HG03521 (cell line): Measurements from ENCODE around the gene TAS1R2.
"Not testable (repeated sequence)": the region's sequence is repeated elsewhere in the genome, so short reads cannot be mapped to it uniquely, and the experiment has no call there.

Experiments
- ATAC-seq: cut with Tn5 transposase; IDR thresholded peaks from one replicate; pipeline ENCODE4 v1.9.1; 2021; ENCODE audit warnings: mild to moderate bottlenecking, moderate library complexity; ENCODE audit not compliant: unreplicated experiment

TAS1R2 gene

GRCh38 chr1:18884419-18884717 lies 24.9 kb upstream of the TAS1R2 start:
- ATAC-seq = no peak

GRCh38 chr1:18883636-18884418 lies 24.4 kb upstream of the TAS1R2 start:
- ATAC-seq = no peak

DNA sequence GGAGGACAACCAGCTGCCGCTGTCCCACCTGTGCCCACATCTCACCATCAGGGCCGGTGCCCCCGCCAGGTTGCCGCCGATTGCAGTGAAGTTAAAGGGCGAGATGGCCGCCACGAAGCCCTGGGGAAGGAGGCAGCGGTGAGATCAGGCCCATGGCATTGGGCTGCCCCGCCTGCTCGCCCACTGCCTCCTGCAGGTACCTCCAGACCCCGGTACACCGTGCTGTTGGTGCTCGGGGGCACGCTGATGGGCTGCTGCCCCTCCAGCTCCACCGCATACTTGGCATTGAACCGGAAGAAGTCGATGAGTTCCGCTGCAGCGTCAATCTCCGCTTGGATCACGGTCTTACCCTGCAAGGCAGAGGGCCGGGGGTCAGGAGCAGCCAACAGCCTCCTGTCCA lies 23.6 kb upstream of the TAS1R2 start:
- ATAC-seq = no peak

DNA sequence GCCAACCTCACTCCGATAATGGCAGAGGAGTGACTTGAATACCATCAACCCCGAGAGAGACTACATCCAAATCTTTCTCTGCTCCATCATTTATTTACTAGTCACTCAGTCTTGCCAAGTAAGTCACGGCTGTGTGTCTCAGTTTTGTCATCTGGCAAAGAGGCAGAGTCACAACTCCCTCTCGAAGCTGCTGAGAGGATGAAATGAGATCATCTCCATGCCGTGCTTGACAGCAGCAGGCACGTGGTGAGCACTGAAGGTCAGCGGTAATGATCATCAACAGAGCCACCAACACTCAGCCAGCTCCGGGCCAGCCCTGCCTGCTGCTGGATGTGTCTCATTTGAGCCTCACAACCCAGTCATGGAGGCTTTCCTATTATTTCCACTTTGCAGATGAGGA lies 23.0 kb upstream of the TAS1R2 start:
- no peak for ATAC-seq

- ATAC-seq = no peak
Measured at GRCh38 chr1:18881642-18882431, 22.4 kb upstream of the TAS1R2 start.

GRCh38 chr1:18881164-18881563 lies 21.7 kb upstream of the TAS1R2 start:
- ATAC-seq = no peak

- no peak for ATAC-seq
Measured at GRCh38 chr1:18880585-18880984, 21.1 kb upstream of the TAS1R2 start.

DNA sequence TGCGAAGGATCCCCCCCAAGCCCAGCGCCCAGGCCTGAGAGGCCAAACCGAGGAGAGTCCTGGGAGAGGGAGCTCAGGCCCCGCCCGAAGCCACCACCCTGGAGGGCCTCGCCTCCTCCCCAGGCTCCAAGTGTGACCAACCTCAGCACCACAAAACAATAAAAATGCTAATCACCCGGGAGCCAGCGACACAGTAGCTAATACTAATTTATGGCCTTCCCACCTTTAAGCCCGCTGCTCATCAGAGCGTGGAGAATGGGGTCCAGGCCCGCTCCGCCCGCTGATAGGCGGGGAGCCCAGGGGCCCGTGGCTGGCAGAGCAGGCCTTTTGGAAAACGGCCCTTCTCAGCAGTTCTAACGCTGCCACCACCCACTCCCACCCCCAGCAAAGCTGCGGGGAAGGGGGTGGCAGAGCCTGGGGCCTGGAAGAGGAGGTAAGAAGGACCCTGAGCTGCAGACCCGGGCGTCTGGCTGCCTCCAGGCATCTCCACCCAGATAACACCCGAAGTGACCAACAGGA lies 20.4 kb upstream of the TAS1R2 start:
- ATAC-seq = no peak

DNA sequence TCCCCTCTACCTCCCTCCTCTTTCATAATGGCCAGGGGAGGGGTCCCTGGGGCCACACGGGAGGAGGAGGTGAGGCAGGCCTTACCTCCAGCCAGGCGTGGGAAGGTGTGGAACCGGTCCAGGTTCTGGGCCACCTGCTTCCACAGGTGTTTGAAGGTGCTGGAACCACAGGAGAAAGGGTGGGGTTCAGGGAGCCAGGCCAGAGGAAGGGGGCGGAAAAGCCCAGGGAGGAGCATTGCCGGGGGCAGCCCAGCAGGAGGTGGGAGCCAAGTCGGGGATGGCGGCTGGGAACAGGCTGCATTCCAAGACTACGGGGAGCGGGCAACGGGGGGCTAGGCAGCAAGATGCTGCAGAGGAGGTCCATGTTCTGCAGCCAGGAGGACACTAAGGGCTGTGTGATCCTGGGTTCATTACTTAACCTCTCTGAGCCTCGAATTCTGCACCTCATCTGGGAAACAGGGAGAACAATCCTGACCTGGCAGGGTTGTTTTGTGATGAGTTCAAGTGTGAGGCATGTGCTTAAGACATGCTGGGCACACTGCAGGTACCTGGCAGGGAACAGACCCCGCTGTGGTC lies 19.8 kb upstream of the TAS1R2 start:
- ATAC-seq = no peak

GRCh38 chr1:18878538-18879214 lies 19.2 kb upstream of the TAS1R2 start:
- ATAC-seq = no peak

DNA sequence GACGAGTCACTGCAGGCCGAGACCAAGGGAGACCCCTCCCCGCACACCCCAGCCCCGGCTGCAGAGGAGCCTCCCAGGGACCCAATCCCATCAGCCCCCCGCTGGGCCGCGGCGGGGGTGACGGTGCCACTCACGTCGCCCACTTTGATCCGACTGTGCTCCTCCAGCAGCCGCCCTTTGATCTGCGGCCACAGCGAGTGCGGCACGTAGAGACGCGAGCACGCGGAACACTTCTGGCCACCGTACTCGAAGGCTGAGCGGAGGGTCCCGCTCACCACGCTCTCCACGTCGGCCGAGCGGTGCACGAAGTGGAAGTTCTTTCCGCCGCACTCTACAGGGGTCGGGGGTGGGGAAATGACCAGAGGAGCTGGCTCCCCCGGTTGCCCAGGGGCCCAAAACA lies 17.8 kb upstream of the TAS1R2 start:
- ATAC-seq = no peak

GRCh38 chr1:18876210-18876609 lies 16.8 kb upstream of the TAS1R2 start:
- no peak for ATAC-seq

DNA sequence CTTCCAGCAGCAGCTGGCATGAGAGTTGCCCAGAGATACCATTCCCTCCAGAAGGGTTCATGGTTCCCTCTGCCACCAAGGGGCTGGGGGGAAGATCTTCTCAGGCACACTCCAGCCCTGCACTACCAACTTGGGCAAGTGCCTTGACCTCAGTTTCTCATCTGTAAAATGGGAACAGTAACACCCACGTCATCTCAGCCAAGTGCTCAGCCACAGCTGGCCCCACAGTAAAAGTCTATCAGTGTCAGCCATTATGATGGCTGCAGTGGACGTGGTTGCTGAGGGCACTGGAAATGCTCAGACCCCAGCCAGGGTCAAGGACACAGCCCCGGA lies 16.3 kb upstream of the TAS1R2 start:
- ATAC-seq = no peak

DNA sequence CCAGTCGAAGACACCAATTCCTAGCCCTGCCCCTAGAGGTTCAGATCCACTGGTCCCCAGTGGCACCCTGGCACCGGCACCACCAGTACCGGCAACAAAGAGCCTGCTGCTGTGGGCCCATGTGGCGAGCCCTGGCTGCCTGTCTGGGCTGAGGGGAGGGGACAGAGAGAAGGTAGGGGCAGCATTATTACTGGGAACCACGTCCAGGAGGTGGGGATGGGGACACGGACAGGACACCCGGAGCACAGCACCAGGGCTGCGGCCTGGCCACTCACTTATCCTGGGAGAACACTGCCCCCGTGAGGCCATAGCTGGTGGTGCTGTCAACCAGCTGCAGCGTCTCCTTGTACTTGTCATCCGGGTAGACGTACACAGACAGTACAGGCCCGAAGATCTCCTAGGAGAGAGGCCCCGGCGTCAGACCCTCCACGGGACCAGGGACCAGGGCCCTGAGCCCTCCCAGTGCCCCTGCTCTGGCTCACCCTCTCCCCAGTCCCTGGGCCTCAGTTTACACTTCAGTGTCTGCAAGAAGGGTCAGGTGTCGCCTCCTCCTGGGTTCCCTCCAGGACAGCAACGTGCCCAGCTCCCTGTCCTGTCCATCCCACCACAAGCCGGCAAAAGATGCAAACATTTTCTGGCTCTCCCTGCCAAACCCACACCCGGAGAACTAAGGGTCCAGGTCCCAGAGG lies 15.8 kb upstream of the TAS1R2 start:
- no peak for ATAC-seq

DNA sequence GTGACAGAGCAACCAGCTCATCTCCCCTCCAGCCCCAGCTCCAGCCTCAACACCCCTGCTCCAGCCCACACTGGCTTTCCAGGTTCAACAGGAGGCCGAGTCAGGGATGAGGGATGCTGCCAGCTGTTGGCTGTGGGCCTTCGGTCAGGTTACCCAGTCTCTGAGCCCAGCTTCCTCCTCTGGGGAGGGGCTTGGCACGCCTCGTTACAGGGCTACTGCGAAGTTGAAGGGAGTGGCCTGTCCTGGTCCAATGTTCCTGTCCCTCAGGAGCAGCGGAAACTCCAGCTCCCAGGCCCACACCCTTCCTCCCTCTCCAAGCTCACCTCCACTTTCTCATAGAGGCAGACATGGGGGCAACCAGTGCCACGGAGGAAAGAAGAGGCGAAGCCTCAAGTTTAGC lies 15.1 kb upstream of the TAS1R2 start:
- ATAC-seq = no peak

GRCh38 chr1:18874036-18874435 lies 14.6 kb upstream of the TAS1R2 start:
- no peak for ATAC-seq

DNA sequence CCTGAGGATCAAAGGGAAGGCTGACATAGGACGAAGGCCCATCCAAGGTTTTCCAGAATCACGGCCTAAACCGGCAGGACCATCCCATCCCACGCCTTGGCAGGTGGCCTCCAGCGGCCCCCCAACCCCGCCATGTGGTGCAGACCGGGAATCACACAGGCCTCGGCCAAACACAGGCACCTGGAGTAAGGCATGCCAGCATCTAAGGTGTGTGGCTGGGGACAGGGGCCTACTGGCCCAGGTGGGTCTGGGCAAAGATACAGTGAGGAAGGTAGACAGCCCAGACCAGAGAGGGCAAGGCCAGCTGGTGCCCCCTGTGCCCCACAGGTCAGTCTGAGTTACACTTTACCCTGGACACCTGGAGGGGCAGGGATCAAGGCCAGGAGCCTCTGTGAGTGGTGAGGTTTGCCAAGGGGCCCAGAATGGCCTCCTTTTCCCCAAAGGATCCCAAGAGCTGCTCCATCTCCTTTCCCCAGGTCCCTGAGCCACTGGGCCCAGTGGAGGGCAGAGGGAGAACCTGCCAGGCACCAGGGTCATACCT lies 12.7 kb upstream of the TAS1R2 start:
- no peak for ATAC-seq

DNA sequence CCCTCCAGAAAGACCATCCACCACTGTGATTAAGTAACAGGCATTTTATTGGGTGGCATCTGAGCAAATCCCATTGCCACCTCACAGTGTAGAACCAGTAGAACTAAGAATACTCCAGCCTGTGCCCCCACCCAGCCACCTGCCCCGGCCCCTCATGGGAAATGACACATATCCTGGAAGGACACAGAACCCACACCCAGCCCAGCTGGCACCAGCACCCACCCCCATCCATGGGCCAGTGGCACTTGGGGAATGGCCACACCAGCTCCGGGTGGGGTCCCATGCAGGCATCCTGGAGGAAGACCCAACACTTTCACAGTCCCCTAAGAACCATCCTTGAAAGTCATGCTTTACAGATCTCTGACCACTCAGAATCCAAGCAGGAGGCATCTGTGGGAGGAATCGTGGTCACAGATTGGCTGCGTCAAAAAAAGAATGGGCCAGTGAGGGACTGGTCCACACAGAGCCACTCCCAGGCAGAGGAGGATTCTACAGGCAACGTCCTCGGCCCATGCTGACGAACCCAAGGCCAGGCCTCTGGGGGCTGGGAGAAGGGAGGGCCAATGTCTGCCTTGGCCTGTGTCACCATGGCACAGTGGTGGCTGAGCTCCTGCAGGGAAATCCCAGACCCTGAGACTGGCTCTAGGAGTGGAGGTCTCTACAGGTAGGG lies 12.1 kb upstream of the TAS1R2 start:
- no peak for ATAC-seq

DNA sequence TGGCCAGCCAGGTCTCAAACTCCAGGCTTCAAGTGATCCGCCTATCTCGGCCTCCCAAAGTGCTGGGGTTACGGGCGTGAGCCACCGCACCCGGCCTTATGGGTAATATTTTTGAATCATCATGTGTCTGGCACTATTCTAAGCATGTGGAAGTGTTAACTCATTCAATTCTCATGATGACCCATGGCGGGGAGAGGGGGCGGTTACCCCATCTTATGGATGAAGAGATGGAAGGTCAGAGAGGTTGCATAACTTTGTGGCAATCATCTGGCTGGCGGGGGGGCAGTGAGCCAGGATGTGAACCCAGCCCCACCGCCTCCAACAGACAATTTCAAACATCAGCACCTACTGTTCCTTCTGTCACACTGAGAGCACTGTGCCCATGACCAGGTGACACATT lies 11.5 kb upstream of the TAS1R2 start:
- ATAC-seq = no peak

DNA sequence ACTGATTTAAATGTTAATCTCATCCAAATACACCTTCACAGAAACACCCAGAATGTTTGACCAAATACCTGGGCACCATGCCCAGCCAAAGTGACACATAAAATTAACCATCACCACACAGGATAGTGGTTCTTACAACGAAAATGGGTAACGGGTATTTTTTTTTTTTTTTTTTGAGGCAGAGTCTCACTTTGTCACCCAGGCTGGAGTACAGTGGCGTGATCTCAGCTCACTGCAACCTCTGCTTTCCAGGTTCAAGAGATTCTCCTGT lies 11.1 kb upstream of the TAS1R2 start:
- ATAC-seq = not testable (repeated sequence)
